ENCODE results near the gene LGALS9B. TPM values are rescaled to one million over a fixed set of nuclear protein-coding genes. Genes with fewer than 3 reads are reported as not detected.
A peak's percentile ranks its signal among the peaks of the same experiment; 100 is the strongest.
"Not testable (repeated sequence)": the region's sequence is repeated elsewhere in the genome, so short reads cannot be mapped to it uniquely, and the experiment has no call there.

The LGALS9B gene
- total RNA-seq, 1 experiment from 2014 or later = not detected

DNA sequence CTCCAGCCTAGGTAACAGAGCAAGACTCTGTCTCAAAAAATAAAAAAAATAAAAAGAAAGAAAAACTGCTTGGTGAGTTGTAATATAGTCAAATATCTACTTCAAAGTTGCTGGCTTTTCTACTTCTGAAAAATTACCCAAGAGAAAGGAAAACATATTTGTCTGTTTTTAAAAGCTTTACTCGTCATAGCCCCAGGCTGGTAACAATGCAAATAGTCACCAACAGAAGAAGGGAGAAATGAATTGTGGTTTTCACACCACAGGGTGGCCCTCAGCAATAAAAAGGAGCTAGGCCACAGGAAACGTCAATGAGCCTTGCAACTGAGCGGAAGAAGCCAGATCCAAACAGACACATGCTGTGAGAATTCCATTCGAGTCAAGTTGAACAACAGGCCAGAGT, 1.8 kb upstream of the LGALS9B start:
- DNase-seq (ENCODE audit: low read depth) = not testable (repeated sequence)

DNA sequence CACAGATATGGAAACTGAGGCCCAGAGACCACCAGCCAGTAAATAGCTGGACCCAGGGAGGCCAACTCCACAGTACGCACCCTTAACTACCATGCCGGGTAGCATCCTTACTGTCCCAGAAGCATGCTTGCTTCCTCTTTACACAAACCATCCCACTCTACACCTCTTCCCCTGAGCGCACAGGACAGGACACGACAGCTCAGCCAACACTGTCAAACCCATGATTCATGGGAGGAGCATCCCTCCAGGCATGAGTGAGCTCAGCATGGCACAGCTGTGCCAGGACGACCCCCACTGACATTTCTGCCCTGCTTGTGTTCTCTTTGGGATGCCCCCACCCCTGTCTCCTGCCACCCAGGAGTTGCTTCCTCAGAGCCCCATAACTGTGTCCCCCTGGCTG, 340 bp downstream of the LGALS9B start:
- DNase-seq (ENCODE audit: low read depth) = not testable (repeated sequence)

GRCh38 chr17:20466553-20466952, 786 bp downstream of the LGALS9B start:
- DNase-seq (ENCODE audit: low read depth) = not testable (repeated sequence)

GRCh38 chr17:20465535-20465934, 1.8 kb downstream of the LGALS9B start:
- DNase-seq (ENCODE audit: low read depth) = not testable (repeated sequence)

- not testable (repeated sequence) for DNase-seq (ENCODE audit: low read depth)
Observed at GRCh38 chr17:20464854-20465414, 2.4 kb downstream of the LGALS9B start.

GRCh38 chr17:20462158-20462557, 5.2 kb downstream of the LGALS9B start:
- DNase-seq (ENCODE audit: low read depth) = not testable (repeated sequence)

- not testable (repeated sequence) for DNase-seq (ENCODE audit: low read depth)
Observed at GRCh38 chr17:20457848-20458381, 9.4 kb downstream of the LGALS9B start.

DNA sequence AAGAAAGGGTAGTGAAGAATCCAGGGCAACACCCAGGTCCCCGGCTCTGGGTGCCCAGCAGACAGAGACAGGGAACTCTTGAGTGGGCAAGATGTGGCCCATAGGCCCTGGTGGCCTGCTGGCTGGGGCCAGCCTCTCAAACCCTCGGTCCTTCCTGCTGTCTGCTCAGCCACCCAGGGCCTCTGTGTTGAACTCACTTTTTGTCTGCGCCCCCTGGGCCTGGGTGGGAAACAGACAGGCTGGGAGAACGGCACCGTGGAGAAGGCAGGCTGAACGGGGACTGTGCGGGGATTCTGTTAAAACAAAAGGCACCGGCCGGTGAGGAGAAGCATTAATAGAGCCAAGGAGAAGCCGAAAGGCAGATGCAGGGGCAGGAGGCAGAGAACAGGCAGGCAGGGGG, 12.2 kb downstream of the LGALS9B start:
- not testable (repeated sequence) for DNase-seq (ENCODE audit: low read depth)

- DNase-seq (ENCODE audit: low read depth) = not testable (repeated sequence)
Observed at GRCh38 chr17:20453820-20454434, 13.4 kb downstream of the LGALS9B start.

GRCh38 chr17:20450852-20451251, 16.5 kb downstream of the LGALS9B start:
- DNase-seq (ENCODE audit: low read depth) = peak; percentile 44

GRCh38 chr17:20447534-20448321, 19.6 kb downstream of the LGALS9B start:
- DNase-seq (ENCODE audit: low read depth) = not testable (repeated sequence)

DNA sequence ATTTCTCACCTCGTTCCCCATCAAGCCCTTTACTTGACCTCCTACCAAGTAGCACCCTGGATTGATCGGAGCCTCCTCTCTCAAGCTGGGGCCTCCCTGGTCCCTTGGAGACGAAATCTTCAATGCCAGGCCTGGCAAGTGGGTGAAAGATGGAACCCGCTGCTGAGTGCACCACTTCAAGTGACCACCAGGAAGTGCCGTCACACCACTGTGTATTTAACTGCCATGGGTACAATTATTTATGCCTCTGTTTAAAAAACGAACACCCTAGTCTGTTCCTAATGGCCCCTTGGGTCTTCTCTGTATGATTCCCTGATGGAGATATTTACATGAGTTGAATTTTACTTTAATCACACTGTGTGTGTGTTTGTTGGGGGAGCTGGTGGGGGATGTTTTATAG, 20.4 kb downstream of the LGALS9B start:
- DNase-seq (ENCODE audit: low read depth) = not testable (repeated sequence)

DNA sequence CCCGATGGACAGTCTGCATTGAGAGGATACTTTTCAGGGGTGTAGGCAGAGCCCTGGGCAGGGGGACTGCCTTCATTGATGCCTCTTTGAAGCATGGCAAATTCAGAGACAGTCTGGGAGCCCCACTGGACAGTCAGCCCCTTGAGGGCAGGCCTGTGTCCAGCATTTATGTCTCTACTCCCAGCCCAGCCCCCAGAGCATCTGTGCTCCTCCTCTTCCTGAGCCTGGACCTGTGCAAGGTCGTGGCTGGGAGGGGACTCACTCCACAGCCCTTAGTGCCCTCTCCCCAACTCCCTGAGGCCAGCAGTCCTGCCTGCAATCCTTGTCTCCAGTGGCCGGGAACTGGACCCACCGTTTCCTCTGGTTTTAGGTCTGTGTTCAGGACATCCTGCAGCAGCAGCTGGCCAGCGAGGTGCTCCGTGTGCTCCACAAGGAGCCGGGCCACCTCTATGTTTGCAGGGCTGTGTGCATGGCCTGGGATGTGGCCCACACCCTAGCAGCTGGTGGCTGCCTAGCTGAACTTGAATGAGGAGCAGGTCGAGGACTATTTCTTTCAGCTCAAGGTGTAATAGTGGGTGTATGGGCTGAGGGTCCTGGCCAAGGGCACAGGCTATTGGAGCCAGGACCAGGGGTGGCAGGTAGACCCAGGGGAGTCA, 22.6 kb downstream of the LGALS9B start:
- not testable (repeated sequence) for DNase-seq (ENCODE audit: low read depth)

DNA sequence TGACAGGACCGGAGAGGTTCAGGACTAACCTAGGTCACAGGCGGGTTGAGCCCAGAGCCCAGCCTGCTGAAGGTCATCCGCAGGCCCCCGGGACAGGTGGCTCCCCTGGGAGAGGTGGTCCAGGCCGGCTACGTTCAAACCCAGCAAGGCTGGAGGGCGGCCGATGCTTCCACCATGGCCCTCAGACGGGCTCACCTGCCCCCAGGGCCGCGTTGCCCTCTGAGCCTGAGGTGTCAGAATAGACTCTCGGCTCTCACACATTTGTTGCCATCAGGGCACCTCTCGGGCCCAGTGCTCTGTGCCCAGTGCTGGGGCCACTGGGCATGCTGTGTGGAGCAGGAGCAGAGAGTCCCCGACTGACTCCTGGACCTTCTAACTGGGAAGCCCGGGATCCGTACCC, 23.2 kb downstream of the LGALS9B start:
- not testable (repeated sequence) for DNase-seq (ENCODE audit: low read depth)

DNA sequence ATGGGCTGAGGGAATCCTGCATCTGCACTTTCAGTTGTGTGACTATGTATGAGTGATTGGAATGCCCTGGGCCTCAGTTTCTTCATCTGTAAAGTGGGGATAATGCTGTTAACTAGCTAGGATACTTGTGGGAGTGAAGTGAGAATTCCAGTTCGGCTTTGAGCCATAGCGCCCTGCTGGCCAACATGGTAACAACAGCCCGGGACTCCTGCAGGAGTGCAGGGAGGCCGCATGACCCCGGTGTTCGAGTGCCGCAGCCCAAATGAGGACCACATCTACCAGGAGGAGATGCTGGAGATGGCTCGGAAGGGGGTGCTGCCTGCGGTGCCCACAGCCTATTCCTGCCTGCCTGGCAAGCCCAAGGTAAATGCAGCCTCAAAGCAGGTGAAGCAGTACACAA, 23.7 kb downstream of the LGALS9B start:
- not testable (repeated sequence) for DNase-seq (ENCODE audit: low read depth)

DNA sequence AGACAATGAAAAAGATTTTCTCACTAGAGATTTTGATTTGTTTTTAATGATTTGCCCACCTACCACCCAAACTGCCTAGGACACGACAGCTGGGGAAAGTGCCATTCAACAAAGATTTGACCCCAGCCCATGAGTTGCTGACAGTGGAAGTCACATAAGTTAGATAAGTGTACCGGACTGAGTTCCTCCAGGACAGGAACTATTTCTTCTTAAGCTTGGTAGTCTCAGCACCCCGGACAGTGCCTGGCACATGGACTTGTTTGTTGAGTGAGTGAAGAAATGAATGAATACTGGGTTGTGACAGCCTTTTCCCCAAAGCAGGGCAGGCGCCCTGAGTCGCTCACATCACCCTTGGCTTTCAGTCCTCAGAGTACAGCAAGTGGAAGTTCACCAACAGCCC, 26.7 kb downstream of the LGALS9B start:
- DNase-seq (ENCODE audit: low read depth) = not testable (repeated sequence)

GRCh38 chr17:20435166-20435565, 32.2 kb downstream of the LGALS9B start:
- not testable (repeated sequence) for DNase-seq (ENCODE audit: low read depth)

DNA sequence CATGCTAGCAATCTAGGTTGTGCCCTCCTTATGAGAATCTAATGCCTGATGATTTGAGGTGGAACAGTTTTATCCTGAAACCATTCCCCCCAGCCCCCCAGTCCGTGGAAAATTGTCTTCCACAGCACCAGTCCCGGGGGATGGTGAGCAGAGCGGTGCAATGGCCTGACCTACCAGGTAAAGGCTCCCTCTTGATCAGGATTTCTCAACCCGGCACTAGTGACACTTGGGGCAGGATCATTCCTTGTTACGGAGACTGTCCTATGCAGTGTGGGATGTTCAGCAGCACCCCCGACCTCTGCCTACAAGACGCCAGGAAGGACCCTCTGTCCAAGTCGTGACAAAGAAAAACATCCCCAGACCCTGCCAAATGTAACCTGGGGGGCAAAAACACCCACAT, 34.0 kb downstream of the LGALS9B start:
- DNase-seq (ENCODE audit: low read depth) = not testable (repeated sequence)

DNA sequence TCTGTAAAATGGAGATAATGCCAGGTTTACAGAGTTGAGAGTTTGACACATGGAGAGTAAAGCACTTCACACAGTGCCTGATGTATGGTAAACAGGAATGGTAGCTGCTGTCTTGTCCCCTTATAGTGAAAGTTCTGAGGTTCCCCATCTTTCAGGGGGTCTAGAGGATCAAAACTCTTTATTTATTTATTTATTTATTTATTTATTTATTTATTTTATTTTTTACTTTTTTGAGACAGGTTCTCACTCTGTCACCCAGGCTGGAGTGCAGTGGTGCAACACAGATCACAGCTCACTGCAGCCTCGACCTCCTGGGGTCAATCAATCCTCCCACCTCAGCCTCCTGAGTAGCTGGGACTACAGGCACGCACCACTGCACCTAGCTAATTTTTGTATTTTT, 40.1 kb downstream of the LGALS9B start:
- not testable (repeated sequence) for DNase-seq (ENCODE audit: low read depth)

GRCh38 chr17:20422826-20423225, 44.5 kb downstream of the LGALS9B start:
- not testable (repeated sequence) for DNase-seq (ENCODE audit: low read depth)

DNA sequence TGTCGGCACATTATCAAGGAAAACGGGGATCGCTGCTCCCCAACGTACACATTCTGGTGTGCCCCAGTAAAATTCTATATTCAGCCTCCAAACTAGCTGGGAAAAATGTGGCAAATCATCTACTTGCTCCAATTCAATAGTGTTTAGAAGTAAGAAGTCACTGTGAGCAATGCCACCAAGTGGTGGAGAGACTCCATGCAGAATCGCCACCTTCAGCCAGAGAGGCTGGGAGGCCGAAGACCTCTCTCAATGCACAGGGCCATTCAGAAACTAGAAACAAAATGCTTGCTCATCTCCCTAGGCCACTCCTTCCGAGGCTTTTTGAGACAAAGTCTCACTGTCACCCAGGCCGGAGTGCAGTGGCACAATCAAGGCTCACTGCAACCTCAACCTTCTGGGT, 48.5 kb downstream of the LGALS9B start:
- DNase-seq (ENCODE audit: low read depth) = not testable (repeated sequence)
